PFSK-1 (cell line): Measurements from ENCODE around the gene MLF1.

ENCODE experiments used
- FOXP2 ChIP-seq: optimal IDR thresholded peaks from 2 replicates; pipeline ENCODE3; 2011; ENCODE audit warnings: borderline replicate concordance, control low read depth, inconsistent platforms; ENCODE audit not compliant: insufficient read depth; ENCODE audit errors: extremely low read length, extremely low read depth
- POLR2AphosphoS5 ChIP-seq: IDR thresholded peaks from 2 replicates; pipeline ENCODE4 v1.6.1; 2012; ENCODE audit warnings: low read depth, mild to moderate bottlenecking, control low read depth, low read length, moderate library complexity
- TF ChIP-seq, protein P1 (sequence below), 2 experiments: IDR thresholded peaks; 2 replicates each; pipeline versions ENCODE4 v1.6.1 to v1.8.0; 2011 to 2012; ENCODE audit warnings: low read depth in 2 of 2, low read length in 2 of 2, control low read depth in 1 of 2, inconsistent platforms in 1 of 2, mild to moderate bottlenecking in 1 of 2, moderate library complexity in 1 of 2; ENCODE audit not compliant: insufficient read depth in 1 of 2

DNA sequence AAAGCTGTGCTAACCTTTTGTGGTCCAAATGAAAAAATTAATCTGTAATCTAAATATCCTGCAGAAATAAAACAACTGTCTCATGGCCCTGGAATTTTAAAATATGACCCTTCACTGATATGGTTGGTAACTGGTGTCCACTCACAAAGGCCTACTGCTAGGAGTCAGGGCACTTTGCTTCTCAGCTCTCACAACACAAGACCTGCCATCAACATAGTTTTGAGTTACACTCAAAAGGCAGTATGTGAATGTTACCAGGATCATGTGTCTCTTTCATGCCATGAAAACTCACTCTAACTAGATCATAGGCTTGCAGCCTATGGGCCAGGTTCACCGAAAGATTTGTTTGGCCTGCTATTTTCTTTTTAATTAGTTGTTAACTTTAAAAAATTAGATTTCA, 10.0 kb upstream of the MLF1 start:
- TF ChIP-seq, protein P1, sequence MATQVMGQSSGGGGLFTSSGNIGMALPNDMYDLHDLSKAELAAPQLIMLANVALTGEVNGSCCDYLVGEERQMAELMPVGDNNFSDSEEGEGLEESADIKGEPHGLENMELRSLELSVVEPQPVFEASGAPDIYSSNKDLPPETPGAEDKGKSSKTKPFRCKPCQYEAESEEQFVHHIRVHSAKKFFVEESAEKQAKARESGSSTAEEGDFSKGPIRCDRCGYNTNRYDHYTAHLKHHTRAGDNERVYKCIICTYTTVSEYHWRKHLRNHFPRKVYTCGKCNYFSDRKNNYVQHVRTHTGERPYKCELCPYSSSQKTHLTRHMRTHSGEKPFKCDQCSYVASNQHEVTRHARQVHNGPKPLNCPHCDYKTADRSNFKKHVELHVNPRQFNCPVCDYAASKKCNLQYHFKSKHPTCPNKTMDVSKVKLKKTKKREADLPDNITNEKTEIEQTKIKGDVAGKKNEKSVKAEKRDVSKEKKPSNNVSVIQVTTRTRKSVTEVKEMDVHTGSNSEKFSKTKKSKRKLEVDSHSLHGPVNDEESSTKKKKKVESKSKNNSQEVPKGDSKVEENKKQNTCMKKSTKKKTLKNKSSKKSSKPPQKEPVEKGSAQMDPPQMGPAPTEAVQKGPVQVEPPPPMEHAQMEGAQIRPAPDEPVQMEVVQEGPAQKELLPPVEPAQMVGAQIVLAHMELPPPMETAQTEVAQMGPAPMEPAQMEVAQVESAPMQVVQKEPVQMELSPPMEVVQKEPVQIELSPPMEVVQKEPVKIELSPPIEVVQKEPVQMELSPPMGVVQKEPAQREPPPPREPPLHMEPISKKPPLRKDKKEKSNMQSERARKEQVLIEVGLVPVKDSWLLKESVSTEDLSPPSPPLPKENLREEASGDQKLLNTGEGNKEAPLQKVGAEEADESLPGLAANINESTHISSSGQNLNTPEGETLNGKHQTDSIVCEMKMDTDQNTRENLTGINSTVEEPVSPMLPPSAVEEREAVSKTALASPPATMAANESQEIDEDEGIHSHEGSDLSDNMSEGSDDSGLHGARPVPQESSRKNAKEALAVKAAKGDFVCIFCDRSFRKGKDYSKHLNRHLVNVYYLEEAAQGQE (IDR thresholded peaks at IDR 0.05; ENCODE audit: insufficient read depth in 1 of 2, low read depth in 2 of 2, low read length in 2 of 2), result no peak
- TF ChIP-seq POLR2AphosphoS5 (no peak), FOXP2 (no peak)
